H1 (cell line): ENCODE results near the gene GALNT9.

Experiments used
- CTCF ChIP-seq, 3 experiments: IDR thresholded peaks; 1 replicate in 2 of 3; 2 replicates in 1 of 3; pipeline versions ENCODE4 v1.5.1 to v1.6.1; 2011; ENCODE audit warnings: low read length in 3 of 3, mild to moderate bottlenecking in 3 of 3, inconsistent platforms in 2 of 3, low read depth in 1 of 3, moderate library complexity in 1 of 3; ENCODE audit not compliant: insufficient read depth in 1 of 3; ENCODE audit errors: control extremely low read depth in 1 of 3
- EZH2 ChIP-seq: fragments of 200-600 bp; sonication (generic); IDR thresholded peaks from 2 replicates; pipeline ENCODE4 v1.7.1; 2012; ENCODE audit warnings: low read depth, mild to moderate bottlenecking, moderate library complexity, low read length, inconsistent platforms; ENCODE audit not compliant: severe bottlenecking
- POLR2AphosphoS5 ChIP-seq: IDR thresholded peaks from 2 replicates; pipeline ENCODE4 v1.6.1; 2011; ENCODE audit warnings: low read depth, low read length
- TCF12 ChIP-seq: IDR thresholded peaks from 2 replicates; pipeline ENCODE4 v1.6.1; 2011; ENCODE audit warnings: low read depth, mild to moderate bottlenecking, low read length

GRCh38 chr12:132377147-132377546 is 47.8 kb upstream of the GALNT9 start:
- TF ChIP-seq POLR2AphosphoS5 (no peak), CTCF (IDR thresholded peaks at IDR 0.05; ENCODE audit: control extremely low read depth in 1 of 3, insufficient read depth in 1 of 3, low read depth in 1 of 3, low read length in 3 of 3) (no peak), TCF12 (no peak), EZH2 (no peak)
